K562 (cell line): ENCODE data around the gene CREB5. TPM values are rescaled to one million over a fixed set of nuclear protein-coding genes. Genes with fewer than 3 reads are reported as not detected.

Experiments
- ATAC-seq: fragments of 200-7000 bp; cut with Tn5 transposase; 3 replicates; pipeline ENCODE4 v1.9.1; 2020; ENCODE audit warnings: moderate library complexity
- BruUV-seq: library from RNA; stranded (reverse); fragments of 400-500 nt; replicated peaks from 2 replicates; lab custom pipeline; 2021; lab: Mats Ljungman, UMichigan
- CTCF ChIA-PET: fragments of 300-600 bp; formaldehyde crosslinking; extraction: SDS; loops from one replicate; lab custom pipeline; 2021; ENCODE audit warnings: low intra/inter-chr PET ratio; lab: Yijun Ruan, JAX
- POLR2A ChIA-PET: fragments of 300-600, 350-650 bp; sonication (Branson Sonifier 250); formaldehyde crosslinking; extraction: SDS; loops from one replicate; lab custom pipeline; 2021; ENCODE audit warnings: antibody characterized with exemption, inconsistent platforms; lab: Yijun Ruan, JAX
- DNase-seq, 4 experiments: peaks; one replicate each; pipeline versions ENCODE4 v3.0.0 to v3.0.0-alpha.2; 2011 to 2018; ENCODE audit warnings: low spot score in 3 of 4, mixed read lengths in 3 of 4; ENCODE audit errors: extremely low read depth in 1 of 4
- FAIRE-seq: peaks from 2 replicates; lab custom pipeline; 2011; peaks lifted over from hg19 to GRCh38; lab: Jason Lieb, UNC
- H2AFZ ChIP-seq: 2 replicates; pipeline ENCODE4 v1.6.0; 2011; ENCODE audit warnings: low read depth, low read length, control low read depth, inconsistent platforms
- H3K27ac ChIP-seq: fragments of 200-600 bp; 3 replicates; pipeline ENCODE4 v1.8.0; 2011; ENCODE audit warnings: low read depth, mild to moderate bottlenecking, control low read depth, inconsistent platforms, low read length, moderate library complexity, mixed read lengths; ENCODE audit errors: extremely low read depth
- H3K27me3 ChIP-seq, 2 experiments: fragments of 300-600 bp in 1 of 2; 2 replicates in 1 of 2; 3 replicates in 1 of 2; pipeline versions ENCODE4 v1.6.0 to v1.8.0; 2011; ENCODE audit warnings: inconsistent platforms in 2 of 2, low read length in 2 of 2, mild to moderate bottlenecking in 1 of 2, mixed read lengths in 1 of 2, moderate library complexity in 1 of 2; ENCODE audit not compliant: control insufficient read depth in 2 of 2, insufficient read depth in 2 of 2
- H3K36me3 ChIP-seq: fragments of 300-600 bp; 3 replicates; pipeline ENCODE4 v1.8.0; 2011; ENCODE audit warnings: mild to moderate bottlenecking, low read length, inconsistent platforms; ENCODE audit not compliant: control insufficient read depth, insufficient read depth
- H3K4me1 ChIP-seq, 2 experiments: fragments of 200-600 bp in 1 of 2; replicated peaks in 1 of 2; 2 replicates in 1 of 2; 3 replicates in 1 of 2; pipeline versions ENCODE4 v1.5.1 to v1.8.0; 2011; ENCODE audit warnings: inconsistent platforms in 2 of 2, low read length in 2 of 2, mild to moderate bottlenecking in 1 of 2, mixed read lengths in 1 of 2, moderate library complexity in 1 of 2; ENCODE audit not compliant: control insufficient read depth in 2 of 2, insufficient read depth in 2 of 2
- H3K4me2 ChIP-seq: 2 replicates; pipeline ENCODE4 v1.6.1; 2011; ENCODE audit warnings: low read length, control low read depth, inconsistent platforms, mixed read lengths; ENCODE audit not compliant: insufficient read depth
- H3K4me3 ChIP-seq: fragments of 200-600 bp; sonication (generic), shearing (Covaris generic); 2 replicates; pipeline ENCODE4 v1.5.1; 2016; ENCODE audit warnings: control low read depth, inconsistent platforms
- H3K79me2 ChIP-seq: fragments of 200-600 bp; 3 replicates; pipeline ENCODE4 v1.8.0; 2011; ENCODE audit warnings: low read length, inconsistent platforms; ENCODE audit not compliant: control insufficient read depth, insufficient read depth
- H3K9ac ChIP-seq, 2 experiments: 2 replicates each; pipeline versions ENCODE4 v1.6.0 to v1.6.1; 2011; ENCODE audit warnings: low read depth in 2 of 2, low read length in 2 of 2, control low read depth in 1 of 2, inconsistent platforms in 1 of 2, mild to moderate bottlenecking in 1 of 2, mixed read lengths in 1 of 2; ENCODE audit not compliant: insufficient read depth in 1 of 2
- H3K9me1 ChIP-seq: one replicate; pipeline ENCODE4 v1.6.0; 2011; ENCODE audit warnings: inconsistent platforms, mild to moderate bottlenecking, low read length, moderate library complexity; ENCODE audit not compliant: control insufficient read depth, insufficient read depth
- H3K9me3 ChIP-seq: replicated peaks from 2 replicates; pipeline ENCODE4 v1.5.1; 2011; ENCODE audit warnings: low read depth, low read length, inconsistent platforms; ENCODE audit not compliant: control insufficient read depth, insufficient read depth
- H4K20me1 ChIP-seq: replicated peaks from 2 replicates; pipeline ENCODE4 v1.6.1; 2011; ENCODE audit warnings: low read length, inconsistent platforms, mixed read lengths; ENCODE audit not compliant: control insufficient read depth, insufficient read depth
- ASH1L ChIP-seq: fragments of 450-650 bp; IDR thresholded peaks from 2 replicates; pipeline ENCODE4 v1.6.1; 2018; ENCODE audit warnings: borderline replicate concordance, mild to moderate bottlenecking, low read depth; ENCODE audit not compliant: partially characterized antibody
- BDP1 ChIP-seq: IDR thresholded peaks from 3 replicates; pipeline ENCODE4 v1.6.1; 2011; ENCODE audit not compliant: insufficient read length, insufficient read depth
- FOXJ3 ChIP-seq: sonication (generic); formaldehyde crosslinking; IDR thresholded peaks from 2 replicates; pipeline ENCODE4 v1.4.0; 2020; ENCODE audit warnings: mild to moderate bottlenecking, missing genetic modification reagents
- HIVEP1 ChIP-seq: fragments of 250-450 bp; sonication (Bioruptor Pico); IDR thresholded peaks from 2 replicates; pipeline ENCODE4 v1.4.0; 2020; ENCODE audit warnings: mild to moderate bottlenecking
- HNRNPLL ChIP-seq: fragments of 200-400 bp; formaldehyde crosslinking; IDR thresholded peaks from 2 replicates; pipeline ENCODE4 v1.6.1; 2017; ENCODE audit warnings: low read length, low read depth, mild to moderate bottlenecking; ENCODE audit not compliant: poor library complexity, severe bottlenecking
- HOXB6 ChIP-seq: fragments of 250-450 bp; sonication (Bioruptor Pico); IDR thresholded peaks from 2 replicates; pipeline ENCODE4 v1.5.1; 2022; ENCODE audit warnings: mild to moderate bottlenecking, borderline replicate concordance
- JUNB ChIP-seq: fragments of 450-650 bp; formaldehyde crosslinking; conservative IDR thresholded peaks from 2 replicates; pipeline ENCODE4 v1.4.0; 2020; ENCODE audit warnings: mild to moderate bottlenecking
- MBD2 ChIP-seq: sonication (generic); IDR thresholded peaks from 2 replicates; pipeline ENCODE4 v1.6.1; 2016; ENCODE audit warnings: low read depth, borderline replicate concordance
- SMARCA4 ChIP-seq: fragments of 450-650 bp; IDR thresholded peaks from 2 replicates; pipeline ENCODE4 v1.6.1; 2016
- STAT5B ChIP-seq: fragments of 250-450 bp; sonication (Bioruptor Pico); IDR thresholded peaks from 2 replicates; pipeline ENCODE4 v1.8.0; 2021; ENCODE audit warnings: mild to moderate bottlenecking, inconsistent platforms
- ZBTB17 ChIP-seq: fragments of 450-650 bp; formaldehyde crosslinking; IDR thresholded peaks from 2 replicates; pipeline ENCODE4 v1.4.0; 2020; ENCODE audit warnings: mild to moderate bottlenecking
- ZNF695 ChIP-seq: fragments of 450-650 bp; formaldehyde crosslinking; IDR thresholded peaks from 2 replicates; pipeline ENCODE4 v1.4.0; 2020; ENCODE audit warnings: mild to moderate bottlenecking, moderate library complexity
- ZNF778 ChIP-seq: fragments of 450-650 bp; formaldehyde crosslinking; IDR thresholded peaks from 2 replicates; pipeline ENCODE4 v1.4.0; 2020; ENCODE audit warnings: mild to moderate bottlenecking, moderate library complexity
- ZSCAN29 ChIP-seq: fragments of 450-650 bp; IDR thresholded peaks from 2 replicates; pipeline ENCODE4 v1.6.1; 2017
- WGBS: fragments of 100-300 bp; shearing (Covaris generic); methylation state at CpG from one replicate; pipeline ENCODE4 v1.1.6; 2016; ENCODE audit warnings: low coverage, mixed read lengths; ENCODE audit not compliant: insufficient coverage; ENCODE audit errors: missing lambda C conversion rate; 5-methylcytosine and 5-hydroxymethylcytosine counted together
- in situ Hi-C: fragments of 300-500 bp; cut with MboI; formaldehyde crosslinking; loops from 4 replicates; pipeline ENCODE4 v1.15.0; 2018; ENCODE audit warnings: inconsistent platforms, mixed read lengths
- intact Hi-C: fragments of 100-400 bp; cut with micrococcal nuclease; formaldehyde crosslinking; loops from 2 replicates; pipeline ENCODE4 v1.14.2; 2022
- polyA plus RNA-seq, 8 experiments: library from polyadenylated mRNA; depleted of rRNA in 4 of 8; stranded (reverse) in 5 of 8; unstranded in 3 of 8; fragments of >200 nt; fragmentation: Nextera tagmentation in 2 of 8; fragmentation: Illumina TruSeq in 1 of 8; extraction: Ambion mirVana in 2 of 8; extraction: Trizol in 1 of 8; gene quantifications; 2 replicates each; pipeline versions ENCODE4 v1.2.1 to v1.2.3, GENCODE V29; 2011 to 2014; ENCODE audit warnings: inconsistent platforms in 1 of 8, missing spikeins in 1 of 8
- total RNA-seq, 7 experiments: library from RNA; depleted of rRNA in 6 of 7; stranded (reverse); fragments of >200 nt in 6 of 7; fragmentation: Illumina TruSeq in 2 of 7; extraction: Trizol in 2 of 7; gene quantifications; 2 replicates each; pipeline versions ENCODE4 v1.2.1 to v1.2.3, GENCODE V29; 2011 to 2021; ENCODE audit warnings: low replicate concordance in 1 of 7
- TF ChIP-seq, protein P1 (sequence below): sonication (generic); formaldehyde crosslinking; IDR thresholded peaks from 2 replicates; pipeline ENCODE4 v1.8.0; 2022; ENCODE audit warnings: mild to moderate bottlenecking, missing genetic modification reagents
- TF ChIP-seq, protein P2 (sequence below): fragments of 250-450 bp; sonication (Bioruptor Pico); IDR thresholded peaks from 2 replicates; pipeline ENCODE4 v1.9.0; 2021; ENCODE audit warnings: mild to moderate bottlenecking, inconsistent platforms
- TF ChIP-seq, protein P3 (sequence below): fragments of 450-650 bp; formaldehyde crosslinking; IDR thresholded peaks from 2 replicates; pipeline ENCODE4 v1.4.0; 2020; ENCODE audit warnings: mild to moderate bottlenecking, mixed read lengths

The CREB5 gene
- total and polyA plus RNA-seq, 9 of the 15 experiments (the other 6 are each of a cell fraction or from before 2014, with no cell fraction given) = 0.33 to 6.4 (median 1.8) TPM

GRCh38 chr7:28369523-28369922 lies 42.8 kb upstream of the CREB5 start:
- H4K20me1 ChIP-seq = peaks cover 3% of the 10 kb centered on the region; the same call in 1 of the 2 replicates
- H3K27me3 ChIP-seq = 0 out of 5 replicates have a peak, but pooled peaks cover 0 to 3% of the 10 kb centered on the region in 2 experiments
- WGBS = 0% methylated on average over 4 of the region's 4 CpGs
- no peaks in the 10 kb centered on the region for H3K9me3 ChIP-seq
- H3K4me3 ChIP-seq = no peak overlapping the region
- H3K79me2 ChIP-seq = no peaks in the 10 kb centered on the region
- H3K4me2 ChIP-seq = no peak overlapping the region
- no TSS peak for BruUV-seq
- H2AFZ ChIP-seq = no peak overlapping the region
- no peaks in the 10 kb centered on the region for H3K36me3 ChIP-seq
- H3K4me1 ChIP-seq = no peaks in the 10 kb centered on the region
- in situ Hi-C loops = no loop called here
- no peaks in the 10 kb centered on the region for H3K9me1 ChIP-seq
- no peak for ATAC-seq
- H3K9ac ChIP-seq = no peak overlapping the region
- no peak for TF ChIP-seq HNRNPLL
- TF ChIP-seq ZSCAN29 = no peak
- no peak for TF ChIP-seq JUNB
- no peak for TF ChIP-seq FOXJ3 (CRISPR knock-in tag)
- TF ChIP-seq ZNF695 (CRISPR knock-in tag) = no peak
- no peak for TF ChIP-seq SMARCA4
- no peak for TF ChIP-seq HIVEP1
- TF ChIP-seq HOXB6 (CRISPR knock-in tag) = no peak
- TF ChIP-seq, protein P1, sequence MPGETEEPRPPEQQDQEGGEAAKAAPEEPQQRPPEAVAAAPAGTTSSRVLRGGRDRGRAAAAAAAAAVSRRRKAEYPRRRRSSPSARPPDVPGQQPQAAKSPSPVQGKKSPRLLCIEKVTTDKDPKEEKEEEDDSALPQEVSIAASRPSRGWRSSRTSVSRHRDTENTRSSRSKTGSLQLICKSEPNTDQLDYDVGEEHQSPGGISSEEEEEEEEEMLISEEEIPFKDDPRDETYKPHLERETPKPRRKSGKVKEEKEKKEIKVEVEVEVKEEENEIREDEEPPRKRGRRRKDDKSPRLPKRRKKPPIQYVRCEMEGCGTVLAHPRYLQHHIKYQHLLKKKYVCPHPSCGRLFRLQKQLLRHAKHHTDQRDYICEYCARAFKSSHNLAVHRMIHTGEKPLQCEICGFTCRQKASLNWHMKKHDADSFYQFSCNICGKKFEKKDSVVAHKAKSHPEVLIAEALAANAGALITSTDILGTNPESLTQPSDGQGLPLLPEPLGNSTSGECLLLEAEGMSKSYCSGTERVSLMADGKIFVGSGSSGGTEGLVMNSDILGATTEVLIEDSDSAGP = no peak
- TF ChIP-seq, protein P2, sequence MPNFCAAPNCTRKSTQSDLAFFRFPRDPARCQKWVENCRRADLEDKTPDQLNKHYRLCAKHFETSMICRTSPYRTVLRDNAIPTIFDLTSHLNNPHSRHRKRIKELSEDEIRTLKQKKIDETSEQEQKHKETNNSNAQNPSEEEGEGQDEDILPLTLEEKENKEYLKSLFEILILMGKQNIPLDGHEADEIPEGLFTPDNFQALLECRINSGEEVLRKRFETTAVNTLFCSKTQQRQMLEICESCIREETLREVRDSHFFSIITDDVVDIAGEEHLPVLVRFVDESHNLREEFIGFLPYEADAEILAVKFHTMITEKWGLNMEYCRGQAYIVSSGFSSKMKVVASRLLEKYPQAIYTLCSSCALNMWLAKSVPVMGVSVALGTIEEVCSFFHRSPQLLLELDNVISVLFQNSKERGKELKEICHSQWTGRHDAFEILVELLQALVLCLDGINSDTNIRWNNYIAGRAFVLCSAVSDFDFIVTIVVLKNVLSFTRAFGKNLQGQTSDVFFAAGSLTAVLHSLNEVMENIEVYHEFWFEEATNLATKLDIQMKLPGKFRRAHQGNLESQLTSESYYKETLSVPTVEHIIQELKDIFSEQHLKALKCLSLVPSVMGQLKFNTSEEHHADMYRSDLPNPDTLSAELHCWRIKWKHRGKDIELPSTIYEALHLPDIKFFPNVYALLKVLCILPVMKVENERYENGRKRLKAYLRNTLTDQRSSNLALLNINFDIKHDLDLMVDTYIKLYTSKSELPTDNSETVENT = no peak
- TF ChIP-seq ZNF778 (CRISPR knock-in tag) = no peak
- TF ChIP-seq STAT5B = no peak
- TF ChIP-seq MBD2 = no peak
- TF ChIP-seq ASH1L = no peak
- no peak for TF ChIP-seq BDP1
- TF ChIP-seq, protein P3, sequence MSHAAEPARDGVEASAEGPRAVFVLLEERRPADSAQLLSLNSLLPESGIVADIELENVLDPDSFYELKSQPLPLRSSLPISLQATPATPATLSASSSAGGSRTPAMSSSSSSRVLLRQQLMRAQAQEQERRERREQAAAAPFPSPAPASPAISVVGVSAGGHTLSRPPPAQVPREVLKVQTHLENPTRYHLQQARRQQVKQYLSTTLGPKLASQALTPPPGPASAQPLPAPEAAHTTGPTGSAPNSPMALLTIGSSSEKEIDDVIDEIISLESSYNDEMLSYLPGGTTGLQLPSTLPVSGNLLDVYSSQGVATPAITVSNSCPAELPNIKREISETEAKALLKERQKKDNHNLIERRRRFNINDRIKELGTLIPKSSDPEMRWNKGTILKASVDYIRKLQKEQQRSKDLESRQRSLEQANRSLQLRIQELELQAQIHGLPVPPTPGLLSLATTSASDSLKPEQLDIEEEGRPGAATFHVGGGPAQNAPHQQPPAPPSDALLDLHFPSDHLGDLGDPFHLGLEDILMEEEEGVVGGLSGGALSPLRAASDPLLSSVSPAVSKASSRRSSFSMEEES (CRISPR knock-in tag) = no peak
- no peak for TF ChIP-seq ZBTB17 (CRISPR knock-in tag)
- TF ChIP-seq, all 486 proteins: peak for 0
- no peak overlapping the region for H3K27ac ChIP-seq
- DNase-seq (no peak), FAIRE-seq (no peak)
- CTCF ChIA-PET = no interaction called here
- POLR2A ChIA-PET = no interaction called here
- intact Hi-C loops = no loop called here
